Duodenal mucosa (tissue), 2 donors: ENCODE results near the gene SLC16A7.

Source experiments
- H3K27ac ChIP-seq: one replicate; pipeline ENCODE4 v1.7.0; 2013; ENCODE audit warnings: low read depth, low read length
- H3K27me3 ChIP-seq, 2 donors: one replicate each; pipeline ENCODE4 v1.7.0; 2013; ENCODE audit warnings: low read length in 2 of 2, control low read depth in 1 of 2; ENCODE audit not compliant: insufficient read depth in 2 of 2, control insufficient read depth in 1 of 2
- H3K36me3 ChIP-seq, 2 donors: one replicate each; pipeline ENCODE4 v1.7.0; 2013; ENCODE audit warnings: low read length in 2 of 2, control low read depth in 1 of 2; ENCODE audit not compliant: insufficient read depth in 2 of 2, control insufficient read depth in 1 of 2
- H3K4me1 ChIP-seq, 2 donors: one replicate each; pipeline ENCODE4 v1.7.0; 2013; ENCODE audit warnings: low read length in 2 of 2, control low read depth in 1 of 2; ENCODE audit not compliant: insufficient read depth in 2 of 2, control insufficient read depth in 1 of 2
- H3K4me3 ChIP-seq, 2 donors: one replicate each; pipeline ENCODE4 v1.7.0; 2013; ENCODE audit warnings: low read length in 2 of 2, low read depth in 1 of 2
- H3K9ac ChIP-seq, 2 donors: one replicate each; pipeline ENCODE4 v1.7.0; 2013; ENCODE audit warnings: low read length in 2 of 2, low read depth in 1 of 2
- H3K9me3 ChIP-seq, 2 donors: one replicate each; pipeline ENCODE4 v1.7.0; 2013; ENCODE audit warnings: low read length in 2 of 2, control low read depth in 1 of 2; ENCODE audit not compliant: control insufficient read depth in 1 of 2

The SLC16A7 gene

GRCh38 chr12:59811991-59812390, 216.2 kb downstream of the SLC16A7 start:
- no peaks in the 10 kb centered on the region for H3K27me3 ChIP-seq
- H3K4me1 ChIP-seq: no peaks in the 10 kb centered on the region
- H3K4me3 ChIP-seq: no peak overlapping the region
- H3K36me3 ChIP-seq: no peaks in the 10 kb centered on the region
- no peak overlapping the region for H3K9ac ChIP-seq
- no peak overlapping the region for H3K27ac ChIP-seq
- H3K9me3 ChIP-seq: no peaks in the 10 kb centered on the region

GRCh38 chr12:59812716-59813115, 216.9 kb downstream of the SLC16A7 start:
- Histone ChIP-seq H3K27ac (no peak overlapping the region), H3K36me3 (no peaks in the 10 kb centered on the region), H3K27me3 (no peaks in the 10 kb centered on the region), H3K4me1 (no peaks in the 10 kb centered on the region), H3K9ac (no peak overlapping the region), H3K4me3 (no peak overlapping the region), H3K9me3 (no peaks in the 10 kb centered on the region)

- Histone ChIP-seq H3K4me3 (no peak overlapping the region), H3K9me3 (no peaks in the 10 kb centered on the region), H3K27me3 (no peaks in the 10 kb centered on the region), H3K36me3 (no peaks in the 10 kb centered on the region), H3K4me1 (no peaks in the 10 kb centered on the region), H3K27ac (no peak overlapping the region), H3K9ac (no peak overlapping the region)
Measured at GRCh38 chr12:59820594-59821011, 224.8 kb downstream of the SLC16A7 start.

GRCh38 chr12:59823567-59823966, 227.7 kb downstream of the SLC16A7 start:
- no peaks in the 10 kb centered on the region for H3K27me3 ChIP-seq
- no peak overlapping the region for H3K27ac ChIP-seq
- H3K4me1 ChIP-seq: no peaks in the 10 kb centered on the region
- no peaks in the 10 kb centered on the region for H3K36me3 ChIP-seq
- H3K9me3 ChIP-seq: no peaks in the 10 kb centered on the region
- no peak overlapping the region for H3K9ac ChIP-seq
- H3K4me3 ChIP-seq: no peak overlapping the region

GRCh38 chr12:59827767-59828166, 231.9 kb downstream of the SLC16A7 start:
- H3K9me3 ChIP-seq: no peaks in the 10 kb centered on the region
- H3K27me3 ChIP-seq: no peaks in the 10 kb centered on the region
- H3K36me3 ChIP-seq: no peaks in the 10 kb centered on the region

GRCh38 chr12:59828521-59828920, 232.7 kb downstream of the SLC16A7 start:
- no peak overlapping the region for H3K27ac ChIP-seq
- H3K4me3 ChIP-seq: no peak overlapping the region
- no peak overlapping the region for H3K9ac ChIP-seq
- no peaks in the 10 kb centered on the region for H3K27me3 ChIP-seq
- H3K4me1 ChIP-seq: no peaks in the 10 kb centered on the region
- no peaks in the 10 kb centered on the region for H3K36me3 ChIP-seq
- no peaks in the 10 kb centered on the region for H3K9me3 ChIP-seq

More at GRCh38 chr12:59827767-59828166, 231.9 kb downstream of the SLC16A7 start:
- Histone ChIP-seq H3K4me3 (no peak overlapping the region), H3K27ac (no peak overlapping the region), H3K4me1 (no peaks in the 10 kb centered on the region), H3K9ac (no peak overlapping the region)

GRCh38 chr12:59833408-59833807, 237.6 kb downstream of the SLC16A7 start:
- no peak overlapping the region for H3K27ac ChIP-seq
- no peak overlapping the region for H3K9ac ChIP-seq
- no peak overlapping the region for H3K4me3 ChIP-seq
- H3K9me3 ChIP-seq: no peaks in the 10 kb centered on the region
- no peaks in the 10 kb centered on the region for H3K36me3 ChIP-seq
- no peaks in the 10 kb centered on the region for H3K4me1 ChIP-seq
- no peaks in the 10 kb centered on the region for H3K27me3 ChIP-seq

GRCh38 chr12:59834659-59835474, 239.0 kb downstream of the SLC16A7 start:
- H3K36me3 ChIP-seq: no peaks in the 10 kb centered on the region
- no peak overlapping the region for H3K9ac ChIP-seq
- H3K9me3 ChIP-seq: no peaks in the 10 kb centered on the region
- no peak overlapping the region for H3K27ac ChIP-seq
- H3K4me3 ChIP-seq: no peak overlapping the region
- no peaks in the 10 kb centered on the region for H3K27me3 ChIP-seq
- H3K4me1 ChIP-seq: no peaks in the 10 kb centered on the region
